ENCODE measurements around the gene AREL1.

DNA sequence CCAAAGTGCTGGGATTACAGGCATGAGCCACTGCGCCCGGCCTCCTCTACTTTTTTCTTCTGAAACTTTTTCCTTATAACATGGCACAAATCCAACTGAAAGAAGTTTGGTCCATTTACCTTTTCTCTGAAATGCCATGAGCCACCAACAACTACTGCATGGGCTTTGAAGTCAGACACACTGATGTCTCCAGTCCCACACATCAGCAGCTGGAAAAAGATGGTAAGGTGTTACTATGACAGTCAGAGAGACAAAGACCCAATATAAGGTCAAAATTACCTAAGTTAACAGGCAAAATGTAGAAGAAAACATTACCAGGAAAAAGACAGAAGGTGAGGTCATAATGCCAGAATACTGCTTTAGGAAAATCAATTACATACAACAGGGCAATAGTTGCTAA is 48.2 kb downstream of the AREL1 start:
- TF ChIP-seq CTCF (IDR thresholded peaks at IDR 0.05), result no peak
- no peak for TF ChIP-seq POLR2A (IDR thresholded peaks at IDR 0.05)
